IPS DF 4.7 (cell line): ENCODE results near the gene PGLYRP3.

Source experiments
- DNase-seq: peaks from one replicate; pipeline ENCODE4 v3.0.0-alpha.2; 2013; ENCODE audit warnings: low spot score; ENCODE audit errors: extremely low read depth

PGLYRP3 gene

GRCh38 chr1:153312570-153313186 is at the start of gene PGLYRP3:
Gene PGLYRP3 (minus strand): TSS chr1:153312952. CDS start chr1:153310665, 2,287 bp downstream.
- DNase-seq, result no peak

GRCh38 chr1:153362187-153362775 is 49.5 kb upstream of the PGLYRP3 start:
- no peak for DNase-seq

DNA sequence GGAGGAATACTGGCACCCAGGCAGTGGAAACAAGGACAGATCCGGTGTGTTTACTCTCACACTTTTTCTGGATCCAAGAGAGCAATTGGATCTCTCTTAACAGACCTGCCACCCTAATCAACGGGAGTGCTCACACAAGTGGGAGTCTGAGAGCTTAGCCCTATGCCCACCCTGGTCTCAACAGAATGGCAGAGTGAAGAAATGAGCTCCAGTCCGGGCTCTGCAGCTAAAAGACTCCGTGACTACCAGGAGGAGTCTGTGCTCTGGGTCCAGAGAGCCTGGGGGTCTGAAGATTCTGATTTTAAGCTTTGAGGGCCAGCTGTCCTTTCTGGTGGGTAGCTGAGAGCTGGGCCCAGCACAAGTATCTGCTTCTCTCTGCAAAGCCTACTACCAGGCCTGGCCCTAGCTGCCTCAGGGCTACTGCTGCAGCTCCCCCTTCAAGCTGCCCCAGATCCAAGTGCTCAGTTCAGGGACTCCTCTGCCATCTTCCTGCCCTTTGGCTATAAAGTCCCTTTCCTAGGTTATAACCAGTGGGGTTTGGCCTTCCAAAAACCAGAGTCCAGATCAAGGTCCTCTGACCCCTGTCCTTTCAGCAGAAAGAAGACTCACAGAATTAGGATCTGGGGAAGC is 48.8 kb upstream of the PGLYRP3 start:
- DNase-seq, result no peak

DNA sequence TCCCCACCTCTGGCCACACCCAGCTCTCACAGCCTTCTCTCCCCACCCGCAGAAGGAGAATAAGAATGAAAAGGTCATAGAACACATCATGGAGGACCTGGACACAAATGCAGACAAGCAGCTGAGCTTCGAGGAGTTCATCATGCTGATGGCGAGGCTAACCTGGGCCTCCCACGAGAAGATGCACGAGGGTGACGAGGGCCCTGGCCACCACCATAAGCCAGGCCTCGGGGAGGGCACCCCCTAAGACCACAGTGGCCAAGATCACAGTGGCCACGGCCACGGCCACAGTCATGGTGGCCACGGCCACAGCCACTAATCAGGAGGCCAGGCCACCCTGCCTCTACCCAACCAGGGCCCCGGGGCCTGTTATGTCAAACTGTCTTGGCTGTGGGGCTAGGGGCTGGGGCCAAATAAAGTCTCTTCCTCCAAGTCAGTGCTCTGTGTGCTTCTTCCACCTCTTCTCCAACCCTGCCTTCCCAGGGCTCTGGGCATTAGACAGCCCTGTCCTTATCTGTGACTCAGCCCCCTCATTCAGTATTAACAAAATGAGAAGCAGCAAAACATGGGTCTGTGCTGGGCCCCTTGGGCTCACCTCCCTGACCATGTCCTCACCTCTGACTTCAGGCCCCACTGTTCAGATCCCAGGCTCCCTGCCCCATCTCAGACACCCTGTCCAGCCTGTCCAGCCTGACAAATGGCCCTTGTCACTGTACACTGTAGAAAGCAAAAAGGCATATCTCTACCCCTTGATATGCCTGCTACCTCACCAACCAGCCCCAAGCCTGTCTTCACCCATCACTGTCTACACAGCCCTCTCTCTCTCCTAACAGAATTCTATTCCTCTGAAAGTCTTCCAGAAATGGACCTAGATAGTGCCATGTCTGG is 48.1 kb upstream of the PGLYRP3 start:
- no peak for DNase-seq

- DNase-seq, result no peak
These were observed 47.4 kb upstream of the PGLYRP3 start for GRCh38 chr1:153360190-153360589.

DNA sequence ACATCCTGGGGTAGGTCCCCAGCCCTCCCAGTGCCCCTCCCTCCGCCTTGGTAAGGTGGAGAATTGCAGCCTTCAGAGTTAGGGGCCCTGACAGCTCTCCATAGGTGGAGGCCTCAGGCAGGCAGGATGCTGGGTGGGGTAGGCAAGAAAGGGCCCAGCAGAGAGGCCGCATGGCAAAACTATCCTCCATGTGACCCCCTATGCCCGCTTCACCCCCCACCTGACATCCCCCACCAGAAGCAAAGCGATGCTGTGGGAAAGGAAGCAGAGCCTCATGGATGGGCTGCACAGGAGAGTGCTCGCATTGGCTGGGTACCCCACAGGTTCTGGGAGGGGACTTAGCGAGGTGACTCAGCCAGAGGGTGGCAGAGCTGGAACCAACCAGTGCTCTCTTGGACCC is 46.5 kb upstream of the PGLYRP3 start:
- no peak for DNase-seq

DNA sequence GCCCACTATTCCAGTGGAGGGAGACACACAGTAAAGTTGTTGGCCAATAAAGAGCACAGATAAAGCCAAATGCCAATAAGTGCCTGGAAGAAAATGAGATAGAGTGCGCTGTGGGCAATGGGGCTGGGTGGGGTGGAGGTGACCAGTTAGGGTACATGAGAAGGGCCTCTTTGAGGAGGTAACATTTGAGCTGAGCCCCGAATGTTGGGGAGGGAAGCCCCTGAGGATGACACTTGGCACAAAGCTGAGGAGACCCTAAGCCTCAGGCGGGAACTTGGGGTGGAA is 45.9 kb upstream of the PGLYRP3 start:
- DNase-seq, result no peak

- no peak for DNase-seq
These were observed 45.3 kb upstream of the PGLYRP3 start, which contains the start of gene S100A9 for GRCh38 chr1:153357853-153358690. Gene S100A9 (plus strand): TSS chr1:153357854. CDS start chr1:153358284, 430 bp downstream.

GRCh38 chr1:153357076-153357852 is 44.5 kb upstream of the PGLYRP3 start:
- no peak for DNase-seq

- DNase-seq, result no peak
These were observed 43.8 kb upstream of the PGLYRP3 start for GRCh38 chr1:153356392-153357075.

- DNase-seq, result peak; percentile 46
These were observed 42.8 kb upstream of the PGLYRP3 start for GRCh38 chr1:153355445-153356071.

DNA sequence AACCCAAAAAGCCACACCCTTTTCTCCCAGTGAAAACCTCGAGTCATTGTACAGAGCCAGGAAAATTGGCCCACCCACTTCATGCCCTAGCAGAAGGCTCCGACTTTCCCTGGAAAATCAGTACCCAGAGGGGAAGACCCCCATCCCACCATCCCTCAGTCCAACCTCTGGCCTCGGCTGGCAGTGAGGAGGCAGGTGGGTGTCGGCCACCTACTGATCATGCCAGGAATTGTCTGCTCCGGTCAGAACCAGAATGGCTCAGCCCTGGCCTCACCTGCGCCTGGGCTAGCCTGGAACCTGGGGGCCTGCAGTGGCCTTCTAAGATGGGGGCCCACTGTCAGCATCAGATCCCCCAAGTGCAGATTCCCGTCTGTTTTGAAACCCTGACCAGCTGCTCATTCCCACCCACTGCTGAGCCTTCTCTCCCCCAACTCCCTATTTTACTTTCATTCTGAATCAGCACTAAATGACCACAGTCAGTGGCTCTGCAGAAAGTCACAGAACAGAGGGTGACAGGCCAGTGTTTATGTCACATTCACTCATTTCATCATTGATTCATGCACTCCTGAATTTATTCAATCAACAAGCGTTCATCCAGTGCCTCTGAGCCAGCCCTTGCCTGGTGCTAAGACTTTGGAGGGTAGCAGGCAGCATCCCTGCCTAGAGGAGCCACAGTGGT is 41.9 kb upstream of the PGLYRP3 start:
- no peak for DNase-seq

DNA sequence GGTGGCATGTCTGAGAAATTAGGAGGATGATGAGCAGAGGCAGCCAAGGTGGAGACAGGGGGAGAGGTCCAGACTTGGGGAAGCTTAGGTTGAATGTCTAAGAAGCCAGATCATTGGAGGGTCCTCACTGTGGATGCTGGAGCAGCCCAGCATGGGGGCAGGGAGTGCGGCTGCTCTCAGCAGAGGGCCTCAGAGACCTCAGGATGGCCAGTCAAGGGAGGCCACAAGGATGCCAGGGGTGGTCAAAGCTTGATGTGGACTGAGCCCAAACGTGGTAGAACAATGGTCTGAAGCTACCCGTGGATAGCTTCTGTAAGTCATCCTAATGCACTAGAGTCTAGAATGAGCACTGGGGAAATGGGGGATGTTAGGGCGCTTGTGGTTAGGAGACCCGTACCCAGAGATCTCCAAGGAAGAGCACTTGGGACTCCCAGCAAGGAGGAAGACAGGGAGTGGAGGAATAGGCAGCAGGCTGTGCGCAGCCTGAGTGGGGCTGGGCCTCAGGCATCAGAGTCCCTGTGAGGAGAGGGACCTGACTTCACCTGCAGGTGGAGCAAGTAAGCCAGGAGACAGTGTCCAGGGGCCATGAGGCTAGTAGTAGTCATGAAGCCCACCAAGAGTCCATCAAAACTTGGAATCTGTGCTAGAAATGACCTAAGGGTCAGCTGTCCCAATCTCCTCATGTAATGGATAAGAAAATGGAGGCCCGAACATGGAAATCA is 40.6 kb upstream of the PGLYRP3 start:
- DNase-seq, result peak; percentile 38

DNA sequence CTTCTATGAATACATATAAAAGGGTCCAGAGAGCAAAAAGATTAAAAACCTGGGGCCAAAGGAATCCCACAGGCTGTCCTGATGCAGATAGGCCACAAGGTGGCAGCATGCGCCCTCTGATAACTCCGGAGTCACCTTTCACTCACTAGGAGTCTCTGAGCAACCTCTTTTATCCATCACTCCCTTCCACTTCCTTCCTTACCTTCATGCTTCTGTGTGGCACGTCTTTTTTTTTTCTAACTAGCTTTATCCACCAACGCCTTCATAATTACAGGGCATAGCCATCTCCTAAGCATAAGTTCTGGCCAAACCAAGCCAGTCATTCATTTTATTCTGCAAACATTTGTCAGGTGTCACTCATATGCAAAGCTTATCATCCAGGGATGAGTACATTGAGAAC is 39.8 kb upstream of the PGLYRP3 start:
- DNase-seq, result peak; percentile 38

DNA sequence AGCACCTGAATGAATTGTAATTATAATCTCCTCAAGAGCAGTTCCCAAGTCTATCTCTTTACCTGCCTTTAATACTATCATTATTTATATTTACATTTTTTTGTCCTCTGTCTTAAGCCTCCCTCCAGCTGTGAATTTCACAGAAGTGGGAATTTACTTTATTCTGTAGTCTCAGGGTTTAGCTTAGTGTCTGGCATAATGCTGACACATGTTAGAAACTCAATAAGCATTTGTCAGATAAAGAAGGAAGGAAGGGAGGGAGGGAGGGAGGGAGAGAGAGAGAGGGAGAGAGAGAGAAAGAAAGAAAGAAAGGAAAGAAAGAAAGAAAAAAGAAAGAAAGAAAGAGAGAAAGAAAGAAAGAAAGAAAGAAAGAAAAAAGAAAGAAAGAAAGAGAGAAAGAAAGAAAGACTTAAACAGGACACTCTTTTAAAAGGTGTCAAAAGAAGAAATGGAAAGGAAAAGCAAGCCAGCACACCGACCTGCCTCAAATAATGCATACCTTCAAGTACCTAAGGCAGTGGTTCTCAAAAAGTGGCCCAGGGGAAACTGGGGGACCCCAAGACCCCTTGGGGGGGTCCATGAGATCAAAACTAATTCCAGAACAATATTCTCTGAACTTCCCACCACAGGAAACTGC is 37.7 kb upstream of the PGLYRP3 start:
- no peak for DNase-seq

- no peak for DNase-seq
These were observed 36.9 kb upstream of the PGLYRP3 start for GRCh38 chr1:153349363-153350320.
